Kidney glomerular epithelial cell (primary cell): Measurements from ENCODE around the gene PPP2R5A.
"Not testable (repeated sequence)": the region's sequence is repeated elsewhere in the genome, so short reads cannot be mapped to it uniquely, and the experiment has no call there.

Source experiments
- DNase-seq: peaks from one replicate; lab custom pipeline; 2025; lab: John Stamatoyannopoulos, UW

PPP2R5A gene

DNA sequence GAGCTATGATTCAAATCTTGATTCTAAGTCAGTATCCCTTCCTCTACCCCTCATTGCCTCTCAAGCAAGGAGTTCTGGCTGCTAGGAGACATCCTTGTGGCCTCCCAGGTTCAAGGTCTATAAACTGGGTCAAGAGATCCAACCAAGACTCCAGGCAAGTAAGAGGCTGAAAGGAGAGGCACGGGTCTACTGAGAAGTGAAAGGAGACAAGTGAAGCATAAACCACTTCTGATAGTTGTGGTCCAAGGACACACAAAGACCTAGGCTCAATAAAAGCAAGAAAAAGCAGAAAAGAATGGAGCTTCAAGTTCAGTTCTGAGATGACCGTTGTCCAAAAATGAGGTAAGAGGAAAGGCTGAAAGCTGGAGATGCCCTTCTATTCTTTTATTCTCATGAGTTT is 17.8 kb upstream of the PPP2R5A start:
- DNase-seq: no peak

DNA sequence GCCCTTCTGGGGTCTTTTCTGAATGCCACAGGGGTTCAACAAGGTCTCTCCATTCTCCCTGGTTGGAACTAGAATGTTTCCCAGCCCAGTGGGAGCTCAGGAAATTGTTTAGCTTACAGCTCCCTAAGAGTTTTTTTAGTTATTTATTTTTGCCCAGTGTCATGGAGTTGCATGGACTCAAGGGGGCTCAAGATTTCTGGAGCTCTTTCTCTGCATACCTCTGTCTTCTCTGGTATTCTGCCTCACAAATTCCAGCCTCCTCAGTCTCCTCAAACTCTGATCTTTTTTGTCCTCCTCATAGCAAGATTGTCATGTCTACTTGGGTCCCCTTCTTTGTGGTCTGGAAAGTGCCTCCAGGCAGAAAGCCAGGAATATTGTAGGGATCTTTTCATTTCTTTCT is 15.9 kb upstream of the PPP2R5A start:
- DNase-seq: no peak

DNA sequence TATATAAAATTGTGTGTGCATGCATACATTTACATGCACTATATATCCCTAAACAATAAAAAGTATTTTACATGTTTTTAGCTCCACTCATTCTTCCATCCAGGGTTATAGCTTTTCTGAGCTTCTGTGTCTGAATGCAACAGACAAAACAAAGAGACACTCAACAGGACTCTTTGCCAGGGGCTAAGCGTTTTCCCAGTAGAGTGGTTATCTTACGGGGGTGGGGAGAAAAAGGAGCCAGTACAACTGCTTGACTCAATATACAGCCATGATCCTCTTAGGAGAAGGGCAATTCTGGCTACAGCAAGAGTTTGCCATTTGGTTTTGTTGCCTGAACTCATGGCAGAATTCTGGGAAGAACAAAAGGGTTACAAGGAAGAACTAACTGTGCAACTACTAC is 14.6 kb upstream of the PPP2R5A start:
- no peak for DNase-seq

DNA sequence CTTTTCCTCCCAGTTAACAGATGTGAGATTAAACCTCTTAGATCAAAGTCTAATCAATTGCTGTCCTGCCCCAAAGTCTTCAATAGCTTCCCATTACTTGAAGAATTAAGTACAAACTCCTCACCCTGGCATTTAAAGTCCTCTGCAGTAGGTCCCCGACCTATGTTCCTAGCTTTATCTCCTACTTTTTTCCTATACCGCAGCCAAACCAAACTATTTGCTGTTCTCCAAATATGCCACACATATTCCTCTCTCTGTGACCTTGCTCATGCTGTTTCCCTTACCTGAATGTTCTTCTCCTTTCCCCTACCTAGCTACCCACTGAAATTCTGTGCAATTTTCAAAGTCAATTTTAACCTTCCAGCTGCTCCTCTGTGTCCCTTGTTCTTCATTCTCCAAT is 14.0 kb upstream of the PPP2R5A start:
- no peak for DNase-seq

DNA sequence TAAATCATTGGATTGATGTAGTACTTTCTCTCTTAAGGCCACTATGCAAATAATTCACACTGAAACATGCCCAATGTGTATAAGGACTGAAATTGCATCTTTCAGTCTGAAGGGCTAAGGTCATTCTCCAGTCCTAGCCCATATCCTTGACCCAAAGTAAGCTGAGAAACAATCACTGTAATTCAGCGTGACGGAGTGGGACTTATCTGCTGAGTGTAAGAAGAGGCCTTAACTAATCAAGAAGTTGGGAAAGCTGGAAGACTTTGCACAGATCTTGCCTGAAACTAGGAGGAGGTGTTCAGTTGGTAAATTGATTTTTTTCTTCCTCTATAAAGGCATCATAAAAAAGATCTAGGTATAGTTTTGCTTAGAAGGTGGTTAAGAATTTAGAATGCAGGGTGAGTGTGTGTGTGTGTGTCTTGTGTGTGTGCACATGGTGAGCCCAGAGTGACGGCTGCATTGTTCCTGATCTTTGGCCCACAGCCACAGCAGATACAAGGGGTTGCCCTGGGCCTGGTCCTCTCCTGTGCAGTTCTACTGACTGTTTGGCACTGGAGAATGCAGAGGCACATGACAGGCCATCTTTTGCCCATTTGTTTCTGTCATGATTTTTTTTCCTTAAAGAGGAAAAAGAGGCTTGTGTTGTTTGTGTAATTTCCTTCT is 13.3 kb upstream of the PPP2R5A start:
- no peak for DNase-seq

DNA sequence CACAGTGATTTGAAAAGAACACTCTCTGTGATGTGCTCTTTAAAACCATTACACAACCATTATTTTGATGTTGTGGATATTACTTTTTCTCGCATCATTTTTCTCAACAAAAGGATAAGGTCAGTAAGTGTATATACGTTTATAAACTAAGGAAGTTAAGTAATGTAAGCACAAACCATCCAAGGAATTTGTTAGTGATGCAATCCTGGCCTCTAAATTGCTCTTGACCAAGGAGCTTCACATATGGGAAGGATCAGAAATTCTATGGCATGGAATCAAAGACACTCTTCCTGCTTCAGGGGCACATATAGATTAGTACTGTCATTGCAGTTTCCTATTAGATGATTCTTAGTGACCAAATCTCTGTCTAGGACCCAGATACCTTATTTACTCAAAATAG is 3.6 kb upstream of the PPP2R5A start:
- DNase-seq: no peak

DNA sequence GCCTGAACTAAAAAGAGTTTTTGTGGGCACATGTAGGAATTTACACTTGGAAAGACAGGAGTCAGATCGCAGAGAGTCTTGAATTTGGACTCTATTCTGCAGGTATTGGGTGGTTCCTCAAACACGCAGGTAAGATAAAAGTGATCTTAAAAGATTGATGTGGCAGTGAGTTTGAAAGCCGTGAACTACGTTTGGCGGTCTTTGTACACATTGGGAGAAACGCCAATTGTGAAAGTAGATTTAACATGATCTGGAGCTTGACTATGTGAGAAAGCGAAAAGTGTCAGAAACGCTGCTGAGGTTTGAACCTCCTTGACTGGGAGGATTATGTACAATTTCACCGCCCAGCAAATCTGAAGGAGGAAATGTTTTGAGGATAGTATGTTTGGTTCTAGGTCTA is 1.5 kb upstream of the PPP2R5A start:
- DNase-seq: no peak

DNA sequence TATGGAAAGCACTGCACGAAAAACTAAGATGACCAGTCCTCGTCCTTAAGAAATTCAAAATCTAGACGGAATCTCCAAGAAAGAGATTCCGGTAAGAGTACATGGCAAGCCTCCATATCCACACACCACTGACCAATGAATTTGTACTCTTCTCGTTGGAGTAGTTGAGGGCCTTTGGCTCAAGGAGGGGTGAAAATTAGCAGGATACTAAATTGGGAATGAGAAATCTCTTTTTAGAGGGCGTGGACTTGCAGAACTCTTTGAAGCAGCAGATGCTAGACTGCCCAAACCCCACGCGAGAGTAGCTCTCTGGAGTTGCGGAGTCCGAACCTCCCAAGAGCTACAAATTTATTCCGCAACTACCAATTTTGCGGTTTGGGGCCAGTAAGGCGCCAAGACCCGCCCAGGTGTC is 872 bp upstream of the PPP2R5A start:
- no peak for DNase-seq

DNA sequence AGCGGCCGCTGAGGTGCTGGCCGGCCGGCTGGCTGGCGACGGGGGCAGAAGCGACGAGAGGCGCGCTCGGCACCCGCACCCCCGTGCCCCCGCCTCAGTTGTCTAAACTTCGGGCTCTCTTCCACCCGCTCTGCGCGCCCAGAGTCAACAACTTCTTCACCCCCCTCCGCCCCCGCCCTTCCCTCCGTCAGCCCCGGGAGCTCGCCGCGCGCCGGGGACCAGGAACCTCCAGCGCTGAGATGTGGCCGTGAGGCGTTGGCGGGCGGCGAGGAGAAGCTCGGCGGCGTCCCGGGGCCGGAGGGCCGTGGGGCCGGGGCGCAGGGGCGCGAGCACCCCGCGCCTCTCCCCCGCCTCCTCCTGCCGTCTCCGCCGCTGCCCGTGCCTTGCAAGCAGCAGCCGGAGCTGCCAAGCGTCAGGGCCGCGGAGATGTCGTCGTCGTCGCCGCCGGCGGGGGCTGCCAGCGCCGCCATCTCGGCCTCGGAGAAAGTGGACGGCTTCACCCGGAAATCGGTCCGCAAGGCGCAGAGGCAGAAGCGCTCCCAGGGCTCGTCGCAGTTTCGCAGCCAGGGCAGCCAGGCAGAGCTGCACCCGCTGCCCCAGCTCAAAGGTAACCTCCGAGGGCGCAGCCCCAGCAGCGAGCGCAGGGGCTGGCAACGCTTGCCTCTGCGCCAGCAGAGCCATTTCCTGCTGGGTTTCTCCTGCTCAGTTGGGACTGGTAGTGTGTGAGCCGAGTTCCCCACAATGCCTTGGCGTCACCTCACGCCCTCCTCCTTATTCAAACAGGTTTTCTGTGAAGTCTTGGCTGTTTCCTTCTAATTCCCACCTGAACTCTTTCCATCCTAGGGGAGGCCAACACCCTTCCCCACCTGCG is 710 bp downstream of the PPP2R5A start:
- peak; percentile 44 for DNase-seq

DNA sequence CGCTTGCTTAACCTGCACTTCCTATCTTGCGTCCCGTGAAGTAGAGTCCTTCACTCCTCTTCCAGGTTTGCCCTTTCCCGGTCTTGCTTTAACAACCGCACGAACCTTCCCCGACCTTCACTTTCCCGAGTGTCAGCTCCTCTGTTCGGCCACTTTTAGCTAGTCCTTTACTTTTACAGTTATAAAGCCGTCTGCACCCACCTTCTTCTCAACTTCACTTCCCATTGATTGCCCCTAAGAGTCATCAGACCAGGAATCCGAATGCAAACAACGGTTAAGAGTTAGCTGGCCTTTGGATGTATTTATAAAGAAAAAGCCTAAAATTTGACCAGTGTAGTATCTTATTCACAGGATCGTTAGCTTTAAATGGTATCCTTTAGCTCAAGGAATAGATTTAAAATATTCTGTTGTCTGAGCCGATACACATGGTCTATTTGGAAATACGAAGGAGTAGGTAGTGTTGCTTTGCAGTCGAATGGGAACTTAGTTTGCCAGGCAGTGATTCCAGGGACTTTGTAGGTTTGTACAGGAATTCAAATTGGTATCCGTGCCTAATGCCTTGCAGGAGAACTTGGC is 1.4 kb downstream of the PPP2R5A start:
- DNase-seq: peak; percentile 39

DNA sequence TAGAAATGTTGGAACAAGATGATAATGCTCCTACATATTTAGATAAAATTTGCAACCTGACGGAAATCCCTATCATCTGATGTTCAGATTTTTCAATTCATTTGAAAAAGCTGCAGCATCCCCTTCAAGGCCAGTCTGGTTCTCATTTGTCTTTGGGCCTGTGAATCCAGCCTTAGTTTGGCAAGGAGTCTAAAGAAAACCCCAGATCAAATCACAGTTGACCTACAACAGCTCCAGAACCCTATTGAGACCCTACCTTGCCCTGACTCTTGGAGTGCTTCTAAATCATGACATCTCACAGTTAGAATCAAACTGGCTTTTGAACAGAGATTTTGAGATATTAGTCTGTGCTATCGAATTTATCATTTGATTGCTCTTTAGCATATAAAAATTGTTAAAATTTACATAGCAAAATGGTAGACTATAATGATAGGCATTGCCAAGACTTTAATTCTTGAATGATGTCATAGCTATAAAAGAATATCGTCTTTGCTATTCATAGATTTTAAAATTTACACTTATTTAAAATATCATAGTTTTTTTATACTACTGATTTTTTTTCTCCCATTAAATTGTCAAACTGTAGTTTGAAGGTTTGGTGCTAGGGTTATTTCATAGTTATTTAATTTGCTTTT is 2.2 kb downstream of the PPP2R5A start:
- no peak for DNase-seq

DNA sequence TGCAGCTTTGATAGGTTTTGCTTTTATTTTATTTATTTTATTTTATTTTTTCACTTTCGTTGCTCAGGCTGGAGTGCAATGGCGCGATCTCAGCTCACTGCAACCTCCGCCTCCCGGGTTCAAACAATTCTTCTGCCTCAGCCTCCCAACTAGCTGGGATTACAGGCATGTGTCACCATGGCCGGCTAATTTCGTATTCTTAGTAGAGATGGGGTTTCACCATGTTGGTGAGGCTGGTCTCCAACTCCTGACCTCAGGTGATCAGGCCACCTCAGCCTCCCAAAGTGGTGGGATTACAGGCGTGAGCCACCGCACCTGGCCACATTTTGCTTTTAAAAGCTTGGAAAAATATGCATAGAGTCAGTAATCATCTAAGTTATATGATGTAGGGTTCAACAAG is 2.8 kb downstream of the PPP2R5A start:
- not testable (repeated sequence) for DNase-seq

DNA sequence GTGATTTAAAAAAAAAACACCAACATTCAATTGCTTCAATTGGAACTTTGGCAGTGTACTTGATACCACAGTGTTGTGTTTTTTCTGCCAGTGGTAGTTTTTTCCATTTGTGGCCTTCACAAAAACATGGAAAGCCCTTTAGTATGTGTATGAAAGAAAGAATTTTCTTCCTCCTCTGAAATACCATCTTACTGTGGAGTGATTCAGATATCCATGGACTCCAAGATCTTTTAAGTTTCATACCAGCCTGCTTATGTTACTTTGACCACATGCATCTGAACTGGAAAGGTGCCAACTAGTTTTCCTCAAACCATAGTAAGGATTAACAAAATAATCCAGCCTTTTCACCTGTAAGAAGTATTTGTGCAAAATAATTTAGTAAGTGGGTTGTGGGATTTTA is 3.4 kb downstream of the PPP2R5A start:
- peak; percentile 31 for DNase-seq

DNA sequence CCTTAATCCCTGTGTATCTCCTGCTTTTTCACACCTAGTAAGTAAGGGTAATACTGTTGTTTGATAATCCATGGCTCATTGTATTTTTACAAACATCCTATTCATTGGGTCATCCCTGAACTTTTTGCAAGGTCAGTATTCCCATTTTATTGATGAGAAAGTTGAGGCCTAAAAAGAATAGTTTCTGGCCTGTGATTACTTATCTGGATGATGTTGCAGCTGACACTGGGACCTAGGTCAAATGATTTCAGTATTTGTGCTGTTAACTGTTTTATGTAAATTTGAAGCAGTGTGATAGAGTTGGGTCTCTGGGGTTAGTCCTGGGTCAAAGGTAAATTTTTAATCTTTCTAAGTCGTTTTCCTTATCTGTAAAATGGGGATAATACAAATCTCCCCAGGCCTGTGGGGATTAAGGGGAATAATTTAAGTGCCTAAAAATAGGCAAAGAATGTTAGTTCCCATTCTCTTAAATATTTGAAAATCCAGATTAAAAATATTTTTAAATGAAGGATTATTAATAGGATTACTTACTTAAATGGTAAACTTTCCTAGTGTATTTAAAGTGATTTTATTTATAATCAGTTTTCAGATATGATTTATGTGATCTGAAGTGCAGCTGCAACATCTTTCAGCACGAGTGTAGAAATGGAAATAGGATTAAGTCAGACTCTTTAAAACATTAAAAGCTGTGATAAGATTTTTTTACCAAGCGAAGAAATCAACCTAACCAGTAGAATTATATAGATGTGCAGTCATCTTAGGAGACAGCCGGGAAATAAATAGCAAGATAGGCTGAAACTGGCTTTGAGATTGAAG is 4.3 kb downstream of the PPP2R5A start:
- DNase-seq: no peak

DNA sequence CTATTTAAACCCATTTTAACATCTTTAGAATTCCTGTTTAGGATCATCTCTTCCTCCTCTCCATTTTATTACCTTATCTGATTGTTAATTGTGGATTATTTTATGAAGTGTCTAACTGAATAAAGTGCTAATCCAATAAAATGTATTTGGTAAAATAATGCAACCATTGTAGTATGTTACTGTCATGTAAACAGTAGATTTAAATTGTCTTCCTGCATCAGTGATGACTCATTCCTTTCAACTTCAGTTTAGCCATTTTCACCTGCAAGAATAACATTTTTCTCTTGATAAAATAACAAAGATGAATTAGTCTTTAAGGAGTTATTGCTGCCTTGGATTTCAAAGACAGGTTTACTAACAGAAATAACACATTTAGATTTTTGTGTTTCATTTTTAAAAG is 5.4 kb downstream of the PPP2R5A start:
- DNase-seq: peak; percentile 10

DNA sequence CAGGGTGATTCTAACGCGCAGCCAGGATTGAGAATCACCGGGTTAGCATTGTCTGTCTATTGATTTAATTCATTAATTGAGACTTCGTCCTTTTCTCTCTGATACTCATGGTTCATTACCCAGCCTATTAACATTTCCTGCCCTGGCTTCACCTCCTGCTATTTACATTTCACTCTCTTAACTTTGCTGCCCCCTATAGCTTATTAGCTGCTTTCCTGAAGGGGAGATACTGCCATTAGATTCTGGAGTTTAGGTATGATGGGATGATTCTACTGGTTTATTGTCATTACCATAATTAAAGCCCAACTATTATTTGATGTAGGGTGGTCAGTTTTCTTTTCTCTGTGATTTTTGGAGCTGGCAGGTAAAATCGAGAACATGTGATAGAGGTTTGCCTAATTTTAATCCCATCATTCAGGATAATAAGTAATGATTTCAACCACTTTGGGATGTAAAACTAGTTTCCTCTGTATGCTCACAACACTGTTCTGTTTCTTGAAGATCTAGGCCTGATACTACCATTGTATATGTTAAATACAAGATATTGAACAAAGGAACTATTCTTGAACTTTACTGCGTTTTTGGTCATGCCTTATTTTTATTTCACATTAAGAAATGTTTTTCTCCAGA is 6.4 kb downstream of the PPP2R5A start:
- peak; percentile 85 for DNase-seq

DNA sequence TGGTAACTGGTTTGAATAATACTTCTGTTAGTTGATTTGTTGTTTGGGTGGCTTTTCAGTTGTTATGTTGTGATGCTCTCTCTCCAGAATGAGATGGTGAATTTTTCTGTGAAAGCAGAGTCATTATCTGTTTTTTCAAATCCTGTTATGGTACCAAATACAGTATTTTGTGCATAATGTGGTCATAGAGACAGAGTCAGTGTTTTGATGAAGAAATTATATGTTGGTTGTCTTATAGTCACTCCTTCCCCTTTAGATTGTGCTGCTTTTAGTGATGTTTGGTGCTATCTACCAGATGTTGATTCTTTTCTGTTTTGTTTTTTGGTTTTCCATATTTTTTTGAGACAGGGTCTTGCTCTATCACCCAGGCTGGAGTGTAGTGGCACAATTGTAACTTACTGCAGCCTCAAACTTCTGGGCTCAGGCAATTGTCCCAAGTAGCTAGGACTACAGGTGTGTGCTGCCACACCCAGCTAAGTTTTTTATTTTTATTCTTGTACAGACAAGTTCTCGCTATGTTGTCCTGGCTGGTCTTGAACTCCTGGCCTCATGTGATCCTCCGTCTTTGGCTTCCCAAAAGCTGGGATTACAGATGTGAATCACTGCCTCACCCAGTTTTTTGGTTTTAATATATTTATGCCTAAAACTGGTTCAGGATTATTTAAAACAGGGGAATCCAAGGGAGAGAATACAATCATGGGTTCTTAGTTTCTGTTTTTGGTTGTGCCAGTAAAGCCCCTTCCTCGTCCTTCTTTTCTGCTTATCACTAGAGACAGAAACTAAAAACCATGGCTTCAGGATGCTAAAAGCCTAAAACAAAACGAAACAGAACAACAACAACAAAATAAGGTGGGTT is 7.3 kb downstream of the PPP2R5A start:
- no peak for DNase-seq

DNA sequence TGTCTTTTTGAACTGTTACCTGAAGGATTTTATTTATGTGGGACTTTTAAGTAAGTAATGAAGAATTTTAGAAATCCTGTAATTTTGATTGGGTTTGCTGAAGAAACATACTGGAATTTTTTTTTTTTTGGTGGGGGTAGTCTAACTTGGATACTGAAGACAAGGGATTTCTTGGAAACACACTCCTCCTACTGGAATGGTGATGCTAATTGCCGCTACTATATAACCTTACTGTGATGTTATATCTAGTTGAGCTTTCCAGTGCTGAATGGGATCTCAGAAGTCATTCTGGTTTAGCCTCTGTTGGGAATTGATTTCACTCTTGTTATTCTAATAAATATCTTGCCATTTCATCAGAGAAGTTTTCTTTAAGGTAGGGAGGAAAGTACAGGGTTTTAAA is 8.4 kb downstream of the PPP2R5A start:
- peak; percentile 33 for DNase-seq

DNA sequence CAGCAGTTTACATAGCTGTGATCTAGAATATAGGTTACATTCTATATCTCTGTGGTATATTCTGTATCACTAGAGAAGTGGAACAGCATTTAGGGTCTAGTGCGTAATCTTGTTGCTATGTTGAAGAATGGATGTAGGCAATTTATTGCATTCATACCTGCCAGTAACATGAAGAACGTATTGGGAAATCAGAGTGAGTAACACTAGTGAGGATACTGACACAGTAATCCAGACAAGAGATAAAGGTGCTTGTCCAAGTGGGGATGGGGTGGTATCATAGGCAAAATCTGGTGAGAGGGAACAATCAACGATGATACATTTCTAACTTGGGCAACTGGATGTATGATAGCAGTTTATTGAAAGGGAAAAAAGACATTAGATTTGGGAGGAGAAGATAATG is 9.8 kb downstream of the PPP2R5A start:
- no peak for DNase-seq

DNA sequence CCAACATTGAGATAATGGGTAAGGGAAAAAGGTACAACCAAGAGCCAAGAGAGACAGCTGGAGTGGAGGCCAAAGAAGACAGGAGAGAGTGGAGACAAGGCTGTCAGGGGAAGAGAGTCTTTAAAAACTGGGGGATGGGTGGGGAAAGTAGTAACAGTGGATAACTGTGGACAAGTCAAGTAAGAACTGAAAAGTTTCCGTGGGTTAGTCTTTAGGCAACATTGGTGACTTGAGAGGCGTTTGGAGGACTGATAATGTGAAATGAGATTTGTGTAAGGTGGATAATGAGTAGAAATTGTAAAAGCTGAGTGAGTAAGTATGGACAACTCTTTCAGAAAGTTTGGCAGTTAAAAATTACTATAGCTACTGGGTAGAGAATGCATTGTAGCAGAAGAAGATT is 10.4 kb downstream of the PPP2R5A start:
- DNase-seq: no peak
